Effector memory CD8-positive, alpha-beta T cell (primary cell): ENCODE data around the gene HERC6.
"Not testable (repeated sequence)": the region's sequence is repeated elsewhere in the genome, so short reads cannot be mapped to it uniquely, and the experiment has no call there.

ENCODE experiments used
- ATAC-seq: fragments of 150-1000 bp; cut with Tn5 transposase; replicated peaks from 2 replicates; pipeline ENCODE4 v1.10.0; 2021; ENCODE audit warnings: mild to moderate bottlenecking, moderate library complexity
- DNase-seq, 3 experiments: peaks; one replicate each; pipeline ENCODE4 v3.0.0; 2021
- H3K27ac Mint-ChIP-seq, 2 donors: one replicate each; pipeline ENCODE4 v1.8.0; 2022; ENCODE audit warnings: mild to moderate bottlenecking in 2 of 2, mixed read lengths in 2 of 2, moderate library complexity in 2 of 2
- H3K27me3 Mint-ChIP-seq, 2 donors: one replicate each; pipeline ENCODE4 v1.8.0; 2022; ENCODE audit warnings: mixed read lengths in 2 of 2
- H3K36me3 Mint-ChIP-seq: one replicate; pipeline ENCODE4 v1.8.0; 2022; ENCODE audit warnings: mild to moderate bottlenecking, moderate library complexity, mixed read lengths; ENCODE audit not compliant: insufficient read depth
- H3K4me1 Mint-ChIP-seq, 2 donors: one replicate each; pipeline ENCODE4 v1.8.0; 2022; ENCODE audit warnings: low read depth in 2 of 2, mixed read lengths in 2 of 2
- H3K4me3 Mint-ChIP-seq, 2 donors: one replicate each; pipeline ENCODE4 v1.8.0; 2022; ENCODE audit warnings: mild to moderate bottlenecking in 2 of 2, mixed read lengths in 2 of 2, moderate library complexity in 2 of 2
- H3K9me3 Mint-ChIP-seq, 2 donors: one replicate each; pipeline ENCODE4 v1.8.0; 2022; ENCODE audit warnings: mixed read lengths in 2 of 2

Gene HERC6

GRCh38 chr4:88411491-88412096 is 32.9 kb downstream of the HERC6 start:
- DNase-seq = no peak
- H3K4me3 Mint-ChIP-seq = no peak overlapping the region
- H3K27me3 Mint-ChIP-seq = no peaks in the 10 kb centered on the region
- no peak for ATAC-seq
- peaks cover 17% of the 10 kb centered on the region for H3K36me3 Mint-ChIP-seq
- H3K27ac Mint-ChIP-seq = peak overlapping the region; percentile 46 to 64
- H3K4me1 Mint-ChIP-seq = peaks cover 0 to 4% of the 10 kb centered on the region in 2 donors
- H3K9me3 Mint-ChIP-seq = no peaks in the 10 kb centered on the region

GRCh38 chr4:88413801-88414200 is 35.1 kb downstream of the HERC6 start:
- H3K9me3 Mint-ChIP-seq = no peaks in the 10 kb centered on the region
- no peak overlapping the region for H3K4me3 Mint-ChIP-seq
- peak overlapping the region in 1 of 2 donors; percentile 58 for H3K27ac Mint-ChIP-seq
- ATAC-seq (no peak), DNase-seq (no peak)
- peaks cover 0 to 4% of the 10 kb centered on the region in 2 donors for H3K4me1 Mint-ChIP-seq
- no peaks in the 10 kb centered on the region for H3K27me3 Mint-ChIP-seq
- H3K36me3 Mint-ChIP-seq = peaks cover 14% of the 10 kb centered on the region

- H3K27ac Mint-ChIP-seq = peak overlapping the region; percentile 58 to 73
- H3K4me1 Mint-ChIP-seq = peaks cover 0 to 4% of the 10 kb centered on the region in 2 donors
- peaks cover 14% of the 10 kb centered on the region for H3K36me3 Mint-ChIP-seq
- no peak for ATAC-seq
- no peaks in the 10 kb centered on the region for H3K9me3 Mint-ChIP-seq
- DNase-seq = no peak
- no peak overlapping the region for H3K4me3 Mint-ChIP-seq
- H3K27me3 Mint-ChIP-seq = no peaks in the 10 kb centered on the region
Observed at GRCh38 chr4:88414755-88415154, 36.1 kb downstream of the HERC6 start.

GRCh38 chr4:88415982-88416381 is 37.3 kb downstream of the HERC6 start:
- Mint-ChIP-seq H3K9me3 (no peaks in the 10 kb centered on the region), H3K4me3 (no peak overlapping the region), H3K27me3 (no peaks in the 10 kb centered on the region), H3K4me1 (peaks cover 0 to 4% of the 10 kb centered on the region in 2 donors), H3K36me3 (peaks cover 11% of the 10 kb centered on the region), H3K27ac (peak overlapping the region in 1 of 2 donors; percentile 29)
- no peak for ATAC-seq
- no peak for DNase-seq

GRCh38 chr4:88418411-88418810 is 39.8 kb downstream of the HERC6 start:
- no peak for DNase-seq
- Mint-ChIP-seq H3K36me3 (peaks cover 15% of the 10 kb centered on the region), H3K4me1 (peaks cover 4% of the 10 kb centered on the region in 2 donors), H3K27ac (peak overlapping the region; percentile 38 to 87), H3K27me3 (no peaks in the 10 kb centered on the region), H3K4me3 (no peak overlapping the region), H3K9me3 (no peaks in the 10 kb centered on the region)
- no peak for ATAC-seq

GRCh38 chr4:88419874-88420273 is 41.2 kb downstream of the HERC6 start:
- Mint-ChIP-seq H3K4me3 (no peak overlapping the region), H3K9me3 (no peaks in the 10 kb centered on the region), H3K27me3 (no peaks in the 10 kb centered on the region), H3K27ac (peak overlapping the region in 1 of 2 donors; percentile 29), H3K4me1 (peaks cover 4% of the 10 kb centered on the region in 2 donors), H3K36me3 (peaks cover 8% of the 10 kb centered on the region)
- DNase-seq (no peak), ATAC-seq (no peak)

- peaks cover 0 to 4% of the 10 kb centered on the region in 2 donors for H3K4me1 Mint-ChIP-seq
- peak overlapping the region in 1 of 2 donors; percentile 46 for H3K27ac Mint-ChIP-seq
- no peaks in the 10 kb centered on the region for H3K27me3 Mint-ChIP-seq
- no peak for DNase-seq
- no peak for ATAC-seq
- no peak overlapping the region for H3K4me3 Mint-ChIP-seq
- H3K36me3 Mint-ChIP-seq = peaks cover 8% of the 10 kb centered on the region
- H3K9me3 Mint-ChIP-seq = no peaks in the 10 kb centered on the region
Observed at GRCh38 chr4:88420844-88421243, 42.2 kb downstream of the HERC6 start.

GRCh38 chr4:88422403-88422802 is 43.8 kb downstream of the HERC6 start:
- ATAC-seq (no peak), DNase-seq (no peak)
- Mint-ChIP-seq H3K4me3 (no peak overlapping the region), H3K27me3 (no peaks in the 10 kb centered on the region), H3K9me3 (no peaks in the 10 kb centered on the region), H3K27ac (no peak overlapping the region), H3K4me1 (peaks cover 0 to 4% of the 10 kb centered on the region in 2 donors), H3K36me3 (peaks cover 8% of the 10 kb centered on the region)

- Mint-ChIP-seq H3K4me3 (no peak overlapping the region), H3K9me3 (no peaks in the 10 kb centered on the region), H3K27ac (no peak overlapping the region), H3K27me3 (no peaks in the 10 kb centered on the region), H3K36me3 (peaks cover 6% of the 10 kb centered on the region), H3K4me1 (no peaks in the 10 kb centered on the region)
- ATAC-seq (no peak), DNase-seq (no peak)
Observed at GRCh38 chr4:88429401-88429800, 50.7 kb downstream of the HERC6 start.

GRCh38 chr4:88435987-88436693 is 57.5 kb downstream of the HERC6 start:
- Mint-ChIP-seq H3K36me3 (peaks cover 20% of the 10 kb centered on the region), H3K4me1 (peaks cover 0 to 3% of the 10 kb centered on the region in 2 donors), H3K4me3 (no peak overlapping the region), H3K27ac (peak overlapping the region; percentile 26 to 33), H3K9me3 (no peaks in the 10 kb centered on the region), H3K27me3 (no peaks in the 10 kb centered on the region)
- DNase-seq (no peak), ATAC-seq (no peak)

GRCh38 chr4:88437873-88438272 is 59.2 kb downstream of the HERC6 start:
- Mint-ChIP-seq H3K27ac (peak overlapping the region; percentile 53 to 66), H3K36me3 (peaks cover 20% of the 10 kb centered on the region)
- DNase-seq, H3K9me3 Mint-ChIP-seq, H3K4me3 Mint-ChIP-seq, ATAC-seq, H3K4me1 Mint-ChIP-seq, H3K27me3 Mint-ChIP-seq: not testable (repeated sequence)

- peaks cover 0 to 7% of the 10 kb centered on the region in 2 donors for H3K4me1 Mint-ChIP-seq
- H3K9me3 Mint-ChIP-seq = no peaks in the 10 kb centered on the region
- H3K4me3 Mint-ChIP-seq = no peak overlapping the region
- no peaks in the 10 kb centered on the region for H3K27me3 Mint-ChIP-seq
- ATAC-seq (no peak), DNase-seq (no peak)
- peak overlapping the region; percentile 6 to 66 for H3K27ac Mint-ChIP-seq
- peaks cover 24% of the 10 kb centered on the region for H3K36me3 Mint-ChIP-seq
Observed at GRCh38 chr4:88439161-88439760, 60.6 kb downstream of the HERC6 start.

GRCh38 chr4:88440146-88440545 is 61.5 kb downstream of the HERC6 start:
- Mint-ChIP-seq H3K4me1 (peaks cover 0 to 7% of the 10 kb centered on the region in 2 donors), H3K9me3 (no peaks in the 10 kb centered on the region), H3K27me3 (no peaks in the 10 kb centered on the region), H3K4me3 (no peak overlapping the region), H3K36me3 (peaks cover 24% of the 10 kb centered on the region), H3K27ac (peak overlapping the region; percentile 6 to 66)
- DNase-seq (no peak), ATAC-seq (no peak)

- Mint-ChIP-seq H3K27ac (peak overlapping the region; percentile 20 to 72), H3K36me3 (peaks cover 24% of the 10 kb centered on the region), H3K4me1 (peaks cover 0 to 7% of the 10 kb centered on the region in 2 donors), H3K27me3 (no peaks in the 10 kb centered on the region), H3K9me3 (no peaks in the 10 kb centered on the region), H3K4me3 (no peak overlapping the region)
- ATAC-seq (no peak), DNase-seq (no peak)
Observed at GRCh38 chr4:88441696-88442095, 63.0 kb downstream of the HERC6 start.
